Osteoblast (primary cell): ENCODE data around the gene ADCY5. TPM values are rescaled to one million over a fixed set of nuclear protein-coding genes. Genes with fewer than 3 reads are reported as not detected.

Experiments
- DNase-seq: peaks from one replicate; pipeline ENCODE4 v3.0.0; 2011; ENCODE audit warnings: low spot score, mixed read lengths; ENCODE audit not compliant: insufficient read length; ENCODE audit errors: missing footprints
- H2AFZ ChIP-seq: 2 replicates; pipeline ENCODE4 v1.6.0; 2011; ENCODE audit warnings: mild to moderate bottlenecking, low read length
- H3K27ac ChIP-seq: 2 replicates; pipeline ENCODE4 v1.5.1; 2011; ENCODE audit warnings: mild to moderate bottlenecking, low read depth, low read length, moderate library complexity
- H3K27me3 ChIP-seq: 2 replicates; pipeline ENCODE4 v1.6.0; 2012; ENCODE audit warnings: mild to moderate bottlenecking, control low read depth, inconsistent platforms, low read length, moderate library complexity; ENCODE audit not compliant: insufficient read depth
- H3K36me3 ChIP-seq: 2 replicates; pipeline ENCODE4 v1.5.1; 2011; ENCODE audit warnings: mild to moderate bottlenecking, low read length, control low read depth, moderate library complexity; ENCODE audit not compliant: insufficient read depth
- H3K4me1 ChIP-seq: 2 replicates; pipeline ENCODE4 v1.5.1; 2011; ENCODE audit warnings: mild to moderate bottlenecking, low read length, control low read depth, moderate library complexity; ENCODE audit not compliant: insufficient read depth
- H3K4me2 ChIP-seq: 2 replicates; pipeline ENCODE4 v1.6.0; 2011; ENCODE audit warnings: mild to moderate bottlenecking, low read length; ENCODE audit not compliant: insufficient read depth
- H3K4me3 ChIP-seq: fragments of 200-600 bp; sonication (generic); 3 replicates; pipeline ENCODE4 v1.5.1; 2012; ENCODE audit warnings: mild to moderate bottlenecking, low read length, inconsistent platforms; ENCODE audit not compliant: insufficient read depth
- H3K79me2 ChIP-seq: 2 replicates; pipeline ENCODE4 v1.6.0; 2012; ENCODE audit warnings: mild to moderate bottlenecking, low read length, control low read depth, inconsistent platforms; ENCODE audit not compliant: insufficient read depth
- H3K9me3 ChIP-seq: 2 replicates; pipeline ENCODE4 v1.5.1; 2011; ENCODE audit warnings: low read depth, low read length, control low read depth
- H4K20me1 ChIP-seq: 2 replicates; pipeline ENCODE4 v1.6.0; 2012; ENCODE audit warnings: mild to moderate bottlenecking, low read length, control low read depth; ENCODE audit not compliant: insufficient read depth
- total RNA-seq: library from RNA; depleted of rRNA; stranded (reverse); fragments of >200 nt; gene quantifications from 2 replicates; pipeline ENCODE4 v1.2.3, GENCODE V29; 2012
- TF ChIP-seq, protein P1 (sequence below): IDR thresholded peaks from 2 replicates; pipeline ENCODE4 v1.5.1; 2011; ENCODE audit warnings: mild to moderate bottlenecking, low read depth, low read length, moderate library complexity; ENCODE audit errors: extremely low read depth

The ADCY5 gene
- total RNA-seq, 1 donor = 0.72 TPM

DNA sequence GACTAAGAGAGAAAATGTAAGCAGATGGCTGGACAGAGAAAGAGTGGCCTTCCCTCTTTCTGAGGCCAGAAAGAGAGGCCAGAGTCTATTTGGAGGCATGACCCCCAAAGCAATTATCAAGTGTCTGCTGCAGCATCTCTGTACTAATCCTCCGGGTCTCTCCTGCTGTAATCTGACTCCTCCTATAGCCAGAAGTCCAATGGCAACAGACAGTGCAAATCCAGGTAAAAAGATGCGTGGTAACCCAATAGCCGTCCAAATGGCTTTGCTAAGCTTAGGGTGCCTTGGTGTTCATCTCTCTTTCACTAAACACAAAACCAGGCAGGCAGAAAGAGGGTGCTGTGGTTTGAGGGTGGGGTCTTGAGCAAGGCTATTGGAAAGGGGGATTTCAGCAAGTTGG, 91.6 kb downstream of the ADCY5 start:
- TF ChIP-seq, protein P1, sequence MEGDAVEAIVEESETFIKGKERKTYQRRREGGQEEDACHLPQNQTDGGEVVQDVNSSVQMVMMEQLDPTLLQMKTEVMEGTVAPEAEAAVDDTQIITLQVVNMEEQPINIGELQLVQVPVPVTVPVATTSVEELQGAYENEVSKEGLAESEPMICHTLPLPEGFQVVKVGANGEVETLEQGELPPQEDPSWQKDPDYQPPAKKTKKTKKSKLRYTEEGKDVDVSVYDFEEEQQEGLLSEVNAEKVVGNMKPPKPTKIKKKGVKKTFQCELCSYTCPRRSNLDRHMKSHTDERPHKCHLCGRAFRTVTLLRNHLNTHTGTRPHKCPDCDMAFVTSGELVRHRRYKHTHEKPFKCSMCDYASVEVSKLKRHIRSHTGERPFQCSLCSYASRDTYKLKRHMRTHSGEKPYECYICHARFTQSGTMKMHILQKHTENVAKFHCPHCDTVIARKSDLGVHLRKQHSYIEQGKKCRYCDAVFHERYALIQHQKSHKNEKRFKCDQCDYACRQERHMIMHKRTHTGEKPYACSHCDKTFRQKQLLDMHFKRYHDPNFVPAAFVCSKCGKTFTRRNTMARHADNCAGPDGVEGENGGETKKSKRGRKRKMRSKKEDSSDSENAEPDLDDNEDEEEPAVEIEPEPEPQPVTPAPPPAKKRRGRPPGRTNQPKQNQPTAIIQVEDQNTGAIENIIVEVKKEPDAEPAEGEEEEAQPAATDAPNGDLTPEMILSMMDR = no peak
- no peaks in the 10 kb centered on the region for H4K20me1 ChIP-seq
- no peak overlapping the region for H3K27ac ChIP-seq
- H3K79me2 ChIP-seq = no peaks in the 10 kb centered on the region
- no peaks in the 10 kb centered on the region for H3K4me1 ChIP-seq
- peaks cover 86% of the 10 kb centered on the region for H3K27me3 ChIP-seq
- no peak overlapping the region for H3K4me2 ChIP-seq
- no peak for DNase-seq
- no peak overlapping the region for H3K4me3 ChIP-seq
- H3K36me3 ChIP-seq = no peaks in the 10 kb centered on the region
- H3K9me3 ChIP-seq = no peaks in the 10 kb centered on the region
- no peak overlapping the region for H2AFZ ChIP-seq

DNA sequence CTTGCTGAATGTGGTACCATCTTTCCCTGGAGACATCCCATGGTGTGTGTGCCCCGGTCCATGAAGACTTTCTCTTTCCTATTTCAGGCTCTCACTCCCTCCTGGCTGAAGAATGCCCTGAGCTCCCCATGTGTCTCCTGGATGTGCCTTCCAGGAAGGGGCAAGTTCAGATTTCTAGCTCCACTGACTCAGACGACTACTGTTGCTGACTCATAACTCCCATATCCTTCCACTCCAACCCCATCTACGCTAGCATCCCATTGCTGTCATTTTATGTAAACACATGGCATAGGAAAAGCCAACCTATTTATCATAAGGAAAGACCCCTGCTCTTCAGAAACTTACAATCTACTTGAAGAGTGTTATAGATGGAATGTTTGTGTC, 95.0 kb downstream of the ADCY5 start:
- H3K27ac ChIP-seq = no peak overlapping the region
- H3K4me2 ChIP-seq = no peak overlapping the region
- H3K9me3 ChIP-seq = no peaks in the 10 kb centered on the region
- peaks cover 4% of the 10 kb centered on the region for H4K20me1 ChIP-seq
- peaks cover 88% of the 10 kb centered on the region for H3K27me3 ChIP-seq
- H3K4me3 ChIP-seq = no peak overlapping the region
- no peak overlapping the region for H2AFZ ChIP-seq
- no peaks in the 10 kb centered on the region for H3K36me3 ChIP-seq
- no peaks in the 10 kb centered on the region for H3K79me2 ChIP-seq
- H3K4me1 ChIP-seq = no peaks in the 10 kb centered on the region
- TF ChIP-seq, protein P1 = no peak
- no peak for DNase-seq

DNA sequence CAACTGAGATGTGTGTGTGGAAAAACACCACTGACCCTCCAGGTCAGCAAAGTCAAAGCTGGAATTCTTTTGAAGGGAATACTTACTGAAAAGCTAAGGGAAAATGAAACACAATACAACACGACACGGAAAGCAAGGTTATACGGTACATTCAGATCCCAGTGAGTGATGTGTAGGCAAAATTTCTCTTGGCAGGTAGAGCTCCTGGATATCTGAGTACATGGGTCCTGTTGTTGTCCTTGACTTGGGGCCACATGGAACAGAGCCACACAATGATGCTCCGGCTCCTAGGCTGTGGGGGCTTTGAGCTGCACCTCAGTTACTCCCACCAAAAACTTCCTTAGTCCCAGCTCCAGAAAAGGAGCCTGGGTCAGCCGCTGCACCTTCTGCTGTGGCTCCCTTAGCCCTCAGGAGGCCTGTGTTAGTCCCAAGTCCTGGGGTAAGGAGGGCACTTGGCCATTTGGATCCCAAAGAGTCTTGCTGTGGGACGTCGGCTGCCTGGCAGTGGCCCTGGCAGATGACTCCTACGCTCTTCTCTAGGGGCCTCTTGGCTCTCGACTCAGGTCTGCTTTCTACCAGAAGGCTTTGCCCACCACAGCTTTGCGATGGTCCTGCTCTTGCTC, 95.6 kb downstream of the ADCY5 start:
- Histone ChIP-seq H3K27me3 (peaks cover 88% of the 10 kb centered on the region), H3K36me3 (no peaks in the 10 kb centered on the region), H2AFZ (no peak overlapping the region), H3K4me1 (no peaks in the 10 kb centered on the region), H3K27ac (no peak overlapping the region), H3K4me2 (no peak overlapping the region), H3K9me3 (no peaks in the 10 kb centered on the region), H3K79me2 (no peaks in the 10 kb centered on the region), H3K4me3 (no peak overlapping the region), H4K20me1 (peaks cover 4% of the 10 kb centered on the region)
- no peak for DNase-seq
- TF ChIP-seq, protein P1 = no peak

DNA sequence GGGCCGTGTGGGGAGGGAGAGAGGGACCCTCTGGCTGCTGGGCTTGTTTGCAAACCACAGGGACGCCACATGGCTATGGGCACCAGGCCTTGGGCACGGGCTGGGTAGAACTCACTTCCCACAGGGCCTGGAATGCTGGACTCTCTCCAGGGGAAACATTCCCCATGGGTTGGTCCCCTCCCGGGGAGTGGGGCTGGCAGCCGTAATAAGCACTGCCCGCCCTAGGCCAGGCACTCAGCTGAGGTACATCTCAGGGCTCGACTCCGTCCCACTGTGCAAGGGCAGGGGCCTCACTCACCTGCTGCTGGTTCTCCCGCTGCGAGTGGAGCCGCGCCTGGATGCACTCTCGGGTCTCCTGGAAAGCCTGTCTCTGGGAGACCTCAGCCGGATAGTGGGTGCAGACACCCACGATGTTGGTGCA, 96.7 kb downstream of the ADCY5 start:
- peaks cover 87% of the 10 kb centered on the region for H3K27me3 ChIP-seq
- no peak overlapping the region for H3K4me2 ChIP-seq
- no peaks in the 10 kb centered on the region for H3K79me2 ChIP-seq
- no peaks in the 10 kb centered on the region for H3K9me3 ChIP-seq
- H3K4me1 ChIP-seq = no peaks in the 10 kb centered on the region
- no peaks in the 10 kb centered on the region for H3K36me3 ChIP-seq
- no peak for DNase-seq
- TF ChIP-seq, protein P1 = no peak
- no peak overlapping the region for H3K27ac ChIP-seq
- peaks cover 4% of the 10 kb centered on the region for H4K20me1 ChIP-seq
- H3K4me3 ChIP-seq = no peak overlapping the region
- H2AFZ ChIP-seq = no peak overlapping the region
